GM12878 (cell line): ENCODE results near the gene NTSR1. TPM values are rescaled to one million over a fixed set of nuclear protein-coding genes. Genes with fewer than 3 reads are reported as not detected.

ENCODE experiments used
- ATAC-seq: fragments of 200-7000 bp; cut with Tn5 transposase; 3 replicates; pipeline ENCODE4 v1.9.1; 2020; ENCODE audit warnings: mild to moderate bottlenecking, moderate library complexity
- BruUV-seq: library from RNA; stranded (reverse); fragments of 400-500 nt; replicated peaks from 2 replicates; lab custom pipeline; 2021; lab: Mats Ljungman, UMichigan
- CTCF ChIA-PET: fragments of 300-600 bp; sonication (Branson Sonifier 250); formaldehyde crosslinking; extraction: SDS; loops from one replicate; lab custom pipeline; 2021; ENCODE audit warnings: inconsistent platforms; lab: Yijun Ruan, JAX
- POLR2A ChIA-PET: fragments of 350-600 bp; formaldehyde crosslinking; extraction: SDS; loops from one replicate; lab custom pipeline; 2021; ENCODE audit warnings: inconsistent platforms; lab: Charles Lee
- RAD21 ChIA-PET: fragments of 300-600 bp; sonication (Branson Sonifier 250); formaldehyde crosslinking; loops from one replicate; lab custom pipeline; 2023; ENCODE audit warnings: antibody characterized with exemption; ENCODE audit not compliant: unreplicated experiment; lab: Charles Lee
- SMC1A ChIA-PET: fragments of 300-600 bp; sonication (Branson Sonifier 250); formaldehyde crosslinking; loops from one replicate; lab custom pipeline; 2023; ENCODE audit not compliant: unreplicated experiment, uncharacterized antibody; lab: Charles Lee
- DNase-seq: peaks from one replicate; pipeline ENCODE4 v3.0.0-alpha.2; 2011; ENCODE audit warnings: low read depth, low spot score
- FAIRE-seq: peaks from 3 replicates; lab custom pipeline; 2011; peaks lifted over from hg19 to GRCh38; lab: Jason Lieb, UNC
- H2AFZ ChIP-seq: 2 replicates; pipeline ENCODE4 v1.6.0; 2011; ENCODE audit warnings: low read depth, low read length, control low read depth; ENCODE audit not compliant: control insufficient read depth
- H3K27ac ChIP-seq: 2 replicates; pipeline ENCODE4 v1.5.1; 2011; ENCODE audit warnings: control low read depth; ENCODE audit not compliant: control insufficient read depth, insufficient read depth
- H3K27me3 ChIP-seq, 2 experiments: replicated peaks in 1 of 2; 2 replicates each; pipeline versions ENCODE4 v1.6.0 to v1.6.1; 2011; ENCODE audit warnings: low read length in 1 of 2; ENCODE audit not compliant: control insufficient read depth in 2 of 2, insufficient read depth in 2 of 2
- H3K36me3 ChIP-seq, 2 experiments: 2 replicates each; pipeline ENCODE4 v1.5.1; 2011; ENCODE audit warnings: low read length in 1 of 2; ENCODE audit not compliant: control insufficient read depth in 2 of 2, insufficient read depth in 2 of 2
- H3K4me1 ChIP-seq: 2 replicates; pipeline ENCODE4 v1.6.1; 2011; ENCODE audit warnings: mild to moderate bottlenecking, low read length, moderate library complexity, mixed read lengths; ENCODE audit not compliant: control insufficient read depth, insufficient read depth
- H3K4me2 ChIP-seq: 2 replicates; pipeline ENCODE4 v1.6.0; 2011; ENCODE audit warnings: control low read depth; ENCODE audit not compliant: control insufficient read depth, insufficient read depth
- H3K4me3 ChIP-seq: fragments of 200-600 bp; sonication (generic); 2 replicates; pipeline ENCODE4 v1.5.1; 2016
- H3K79me2 ChIP-seq: 2 replicates; pipeline ENCODE4 v1.6.0; 2011; ENCODE audit warnings: low read length; ENCODE audit not compliant: control insufficient read depth, insufficient read depth
- H3K9ac ChIP-seq: 2 replicates; pipeline ENCODE4 v1.8.0; 2011; ENCODE audit warnings: low read length, control low read depth, mixed read lengths; ENCODE audit not compliant: control insufficient read depth, insufficient read depth
- H3K9me3 ChIP-seq: replicated peaks from 3 replicates; pipeline ENCODE4 v1.5.1; 2011; ENCODE audit warnings: mild to moderate bottlenecking, low read length; ENCODE audit not compliant: control insufficient read depth, insufficient read depth
- H4K20me1 ChIP-seq: 2 replicates; pipeline ENCODE4 v1.6.0; 2011; ENCODE audit not compliant: control insufficient read depth, insufficient read depth
- CREB1 ChIP-seq: IDR thresholded peaks from 2 replicates; pipeline ENCODE4 v1.6.1; 2012; ENCODE audit warnings: low read depth, mild to moderate bottlenecking, inconsistent platforms
- EZH2 ChIP-seq: IDR thresholded peaks from 2 replicates; pipeline ENCODE4 v1.6.1; 2012; ENCODE audit warnings: low read depth, mild to moderate bottlenecking, control low read depth, inconsistent platforms, low read length, borderline replicate concordance; ENCODE audit not compliant: control insufficient read depth
- IRF5 ChIP-seq: fragments of 450-650 bp; IDR thresholded peaks from 2 replicates; pipeline ENCODE4 v1.6.1; 2017; ENCODE audit warnings: borderline replicate concordance
- MTA2 ChIP-seq: fragments of 450-650 bp; IDR thresholded peaks from 2 replicates; pipeline ENCODE4 v1.6.1; 2016; ENCODE audit warnings: low read depth, mild to moderate bottlenecking, moderate library complexity
- MTA3 ChIP-seq: IDR thresholded peaks from 2 replicates; pipeline ENCODE4 v1.6.1; 2012; ENCODE audit warnings: low read length, inconsistent platforms, borderline replicate concordance
- NBN ChIP-seq: fragments of 450-650 bp; IDR thresholded peaks from 2 replicates; pipeline ENCODE4 v1.6.1; 2016
- POLR2A ChIP-seq: IDR thresholded peaks from 2 replicates; pipeline ENCODE4 v1.6.1; 2011; ENCODE audit warnings: low read depth, mild to moderate bottlenecking, low read length
- ZBTB11 ChIP-seq: fragments of 450-650 bp; formaldehyde crosslinking; IDR thresholded peaks from 2 replicates; pipeline ENCODE4 v1.5.0; 2022; ENCODE audit warnings: mild to moderate bottlenecking, missing genetic modification characterization
- ZNF384 ChIP-seq: IDR thresholded peaks from 2 replicates; pipeline ENCODE4 v1.6.1; 2012; ENCODE audit warnings: low read depth, mild to moderate bottlenecking, low read length, improper control_type of control experiment, borderline replicate concordance
- WGBS: methylation state at CpG from one replicate; pipeline ENCODE4 v1.1.6; 2016; ENCODE audit warnings: low lambda C conversion rate; ENCODE audit not compliant: insufficient replicate concordance, insufficient coverage; ENCODE audit errors: missing lambda C conversion rate; 5-methylcytosine and 5-hydroxymethylcytosine counted together
- in situ Hi-C: fragments of 300-500 bp; cut with MboI; formaldehyde crosslinking; loops from 9 replicates; pipeline ENCODE4 v1.14.3; 2018; ENCODE audit warnings: mixed read lengths
- intact Hi-C: fragments of 100-400 bp; cut with micrococcal nuclease; formaldehyde crosslinking; loops from one replicate; pipeline ENCODE4 v1.14.2; 2022; ENCODE audit not compliant: unreplicated experiment
- polyA plus RNA-seq, 11 experiments: library from polyadenylated mRNA; depleted of rRNA in 4 of 11; unstranded in 6 of 11; stranded (reverse) in 5 of 11; fragments of >200 nt; fragmentation: Nextera tagmentation in 4 of 11; fragmentation: Illumina TruSeq in 1 of 11; extraction: Ambion mirVana in 4 of 11; extraction: Trizol in 1 of 11; gene quantifications; 1 replicate in 1 of 11; 2 replicates in 10 of 11; pipeline versions ENCODE4 v1.2.1 to v1.2.3, GENCODE V29; 2011 to 2016; ENCODE audit warnings: inconsistent platforms in 2 of 11, missing spikeins in 2 of 11, low read depth in 1 of 11
- total RNA-seq, 4 experiments: library from RNA; depleted of rRNA in 3 of 4; stranded (reverse); fragments of >200 nt in 3 of 4; fragmentation: Illumina TruSeq in 1 of 4; extraction: Trizol in 1 of 4; gene quantifications; 2 replicates each; pipeline versions ENCODE4 v1.2.1 to v1.2.3, GENCODE V29; 2013 to 2021
- TF ChIP-seq, protein P1 (sequence below): fragments of 450-650 bp; IDR thresholded peaks from 2 replicates; pipeline ENCODE4 v1.6.1; 2016; ENCODE audit warnings: mild to moderate bottlenecking
- TF ChIP-seq, protein P2 (sequence below): fragments of 450-650 bp; IDR thresholded peaks from 2 replicates; pipeline ENCODE4 v1.6.1; 2016; ENCODE audit warnings: mild to moderate bottlenecking, moderate library complexity, borderline replicate concordance
- TF ChIP-seq, protein P3 (sequence below): IDR thresholded peaks from 2 replicates; pipeline ENCODE4 v1.6.1; 2011; ENCODE audit warnings: mild to moderate bottlenecking, low read depth, low read length, moderate library complexity; ENCODE audit not compliant: insufficient replicate concordance

NTSR1 gene
- total and polyA plus RNA-seq, 10 of the 15 experiments (the other 5 are each of a cell fraction or from before 2014, with no cell fraction given): not detected

DNA sequence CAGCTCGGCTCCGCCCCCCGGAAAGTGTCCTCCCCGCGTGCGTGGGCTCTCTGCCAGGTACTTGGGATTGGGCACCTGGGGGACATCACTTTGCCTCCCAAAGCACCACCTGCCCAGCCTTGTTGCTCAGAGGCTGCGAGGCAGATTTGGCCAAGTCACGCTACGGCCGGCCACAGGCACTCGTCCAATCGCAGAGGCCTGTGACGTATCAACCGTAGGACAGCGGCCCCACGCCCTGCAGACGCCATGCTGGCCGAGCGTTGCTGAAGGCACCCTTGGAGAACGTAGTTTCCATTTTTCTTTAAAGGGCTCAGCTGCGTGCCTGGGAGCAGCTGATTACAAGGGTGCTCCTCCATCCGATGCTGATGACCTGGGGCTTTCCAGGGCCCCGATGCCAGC lies 3.1 kb downstream of the NTSR1 start:
- ChIA-PET SMC1A (no interaction called here), CTCF (no interaction called here)
- TF ChIP-seq ZNF384: no peak
- TF ChIP-seq, protein P1, sequence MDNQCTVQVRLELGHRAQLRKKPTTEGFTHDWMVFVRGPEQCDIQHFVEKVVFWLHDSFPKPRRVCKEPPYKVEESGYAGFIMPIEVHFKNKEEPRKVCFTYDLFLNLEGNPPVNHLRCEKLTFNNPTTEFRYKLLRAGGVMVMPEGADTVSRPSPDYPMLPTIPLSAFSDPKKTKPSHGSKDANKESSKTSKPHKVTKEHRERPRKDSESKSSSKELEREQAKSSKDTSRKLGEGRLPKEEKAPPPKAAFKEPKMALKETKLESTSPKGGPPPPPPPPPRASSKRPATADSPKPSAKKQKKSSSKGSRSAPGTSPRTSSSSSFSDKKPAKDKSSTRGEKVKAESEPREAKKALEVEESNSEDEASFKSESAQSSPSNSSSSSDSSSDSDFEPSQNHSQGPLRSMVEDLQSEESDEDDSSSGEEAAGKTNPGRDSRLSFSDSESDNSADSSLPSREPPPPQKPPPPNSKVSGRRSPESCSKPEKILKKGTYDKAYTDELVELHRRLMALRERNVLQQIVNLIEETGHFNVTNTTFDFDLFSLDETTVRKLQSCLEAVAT: no peak
- no peak for TF ChIP-seq EZH2
- no peak for TF ChIP-seq NBN
- TF ChIP-seq, protein P2, sequence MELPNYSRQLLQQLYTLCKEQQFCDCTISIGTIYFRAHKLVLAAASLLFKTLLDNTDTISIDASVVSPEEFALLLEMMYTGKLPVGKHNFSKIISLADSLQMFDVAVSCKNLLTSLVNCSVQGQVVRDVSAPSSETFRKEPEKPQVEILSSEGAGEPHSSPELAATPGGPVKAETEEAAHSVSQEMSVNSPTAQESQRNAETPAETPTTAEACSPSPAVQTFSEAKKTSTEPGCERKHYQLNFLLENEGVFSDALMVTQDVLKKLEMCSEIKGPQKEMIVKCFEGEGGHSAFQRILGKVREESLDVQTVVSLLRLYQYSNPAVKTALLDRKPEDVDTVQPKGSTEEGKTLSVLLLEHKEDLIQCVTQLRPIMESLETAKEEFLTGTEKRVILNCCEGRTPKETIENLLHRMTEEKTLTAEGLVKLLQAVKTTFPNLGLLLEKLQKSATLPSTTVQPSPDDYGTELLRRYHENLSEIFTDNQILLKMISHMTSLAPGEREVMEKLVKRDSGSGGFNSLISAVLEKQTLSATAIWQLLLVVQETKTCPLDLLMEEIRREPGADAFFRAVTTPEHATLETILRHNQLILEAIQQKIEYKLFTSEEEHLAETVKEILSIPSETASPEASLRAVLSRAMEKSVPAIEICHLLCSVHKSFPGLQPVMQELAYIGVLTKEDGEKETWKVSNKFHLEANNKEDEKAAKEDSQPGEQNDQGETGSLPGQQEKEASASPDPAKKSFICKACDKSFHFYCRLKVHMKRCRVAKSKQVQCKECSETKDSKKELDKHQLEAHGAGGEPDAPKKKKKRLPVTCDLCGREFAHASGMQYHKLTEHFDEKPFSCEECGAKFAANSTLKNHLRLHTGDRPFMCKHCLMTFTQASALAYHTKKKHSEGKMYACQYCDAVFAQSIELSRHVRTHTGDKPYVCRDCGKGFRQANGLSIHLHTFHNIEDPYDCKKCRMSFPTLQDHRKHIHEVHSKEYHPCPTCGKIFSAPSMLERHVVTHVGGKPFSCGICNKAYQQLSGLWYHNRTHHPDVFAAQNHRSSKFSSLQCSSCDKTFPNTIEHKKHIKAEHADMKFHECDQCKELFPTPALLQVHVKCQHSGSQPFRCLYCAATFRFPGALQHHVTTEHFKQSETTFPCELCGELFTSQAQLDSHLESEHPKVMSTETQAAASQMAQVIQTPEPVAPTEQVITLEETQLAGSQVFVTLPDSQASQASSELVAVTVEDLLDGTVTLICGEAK: no peak
- no peak for TF ChIP-seq IRF5
- TF ChIP-seq, protein P3, sequence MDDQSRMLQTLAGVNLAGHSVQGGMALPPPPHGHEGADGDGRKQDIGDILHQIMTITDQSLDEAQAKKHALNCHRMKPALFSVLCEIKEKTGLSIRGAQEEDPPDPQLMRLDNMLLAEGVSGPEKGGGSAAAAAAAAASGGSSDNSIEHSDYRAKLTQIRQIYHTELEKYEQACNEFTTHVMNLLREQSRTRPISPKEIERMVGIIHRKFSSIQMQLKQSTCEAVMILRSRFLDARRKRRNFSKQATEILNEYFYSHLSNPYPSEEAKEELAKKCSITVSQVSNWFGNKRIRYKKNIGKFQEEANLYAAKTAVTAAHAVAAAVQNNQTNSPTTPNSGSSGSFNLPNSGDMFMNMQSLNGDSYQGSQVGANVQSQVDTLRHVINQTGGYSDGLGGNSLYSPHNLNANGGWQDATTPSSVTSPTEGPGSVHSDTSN: no peak
- TF ChIP-seq POLR2A: no peak
- no peak for TF ChIP-seq MTA3
- TF ChIP-seq MTA2: no peak
- TF ChIP-seq ZBTB11 (CRISPR knock-in tag): no peak
- TF ChIP-seq CREB1: no peak

More for the DNA sequence above, 3.1 kb downstream of the NTSR1 start:
- FAIRE-seq (no peak), DNase-seq (no peak), ATAC-seq (no peak)
- no peak overlapping the region for H3K9ac ChIP-seq
- no peaks in the 10 kb centered on the region for H3K36me3 ChIP-seq
- ChIA-PET RAD21 (no interaction called here), POLR2A (no interaction called here)
- in situ Hi-C loops: no loop called here
- 38% methylated on average over 23 of the region's 23 CpGs for WGBS
- no peaks in the 10 kb centered on the region for H3K79me2 ChIP-seq
- H3K4me3 ChIP-seq: no peak overlapping the region
- H3K27ac ChIP-seq: no peak overlapping the region
- BruUV-seq: no TSS peak
- H3K9me3 ChIP-seq: no peaks in the 10 kb centered on the region
- H3K4me1 ChIP-seq: no peaks in the 10 kb centered on the region
- no peak overlapping the region for H3K4me2 ChIP-seq
- no peaks in the 10 kb centered on the region for H4K20me1 ChIP-seq
- H3K27me3 ChIP-seq: peaks cover 0 to 7% of the 10 kb centered on the region in 2 experiments; a peak in 3 of 4 replicates
- intact Hi-C loops: no loop called here
- H2AFZ ChIP-seq: no peak overlapping the region
